HG02973 (cell line): ENCODE data around the gene DPEP3.
"Not testable (repeated sequence)": the region's sequence is repeated elsewhere in the genome, so short reads cannot be mapped to it uniquely, and the experiment has no call there.

Experiments used
- ATAC-seq: cut with Tn5 transposase; IDR thresholded peaks from one replicate; pipeline ENCODE4 v1.9.1; 2021; ENCODE audit warnings: moderate library complexity; ENCODE audit not compliant: unreplicated experiment

DPEP3 gene

GRCh38 chr16:67995423-67995822 is 15.1 kb upstream of the DPEP3 start:
- no peak for ATAC-seq

GRCh38 chr16:67994040-67994408 is 13.7 kb upstream of the DPEP3 start:
- ATAC-seq: not testable (repeated sequence)

- ATAC-seq: peak; percentile 62
Observed at GRCh38 chr16:67993207-67994039, 13.1 kb upstream of the DPEP3 start.

GRCh38 chr16:67992661-67993206 is 12.4 kb upstream of the DPEP3 start:
- ATAC-seq: no peak

- ATAC-seq: no peak
Observed at GRCh38 chr16:67990018-67990386, 9.7 kb upstream of the DPEP3 start.

- no peak for ATAC-seq
Observed at GRCh38 chr16:67989322-67990017, 9.2 kb upstream of the DPEP3 start.

GRCh38 chr16:67988675-67989074 is 8.4 kb upstream of the DPEP3 start:
- no peak for ATAC-seq

GRCh38 chr16:67987460-67988160 is 7.3 kb upstream of the DPEP3 start:
- ATAC-seq: no peak

- no peak for ATAC-seq
Observed at GRCh38 chr16:67986949-67987348, 6.7 kb upstream of the DPEP3 start.

- no peak for ATAC-seq
Observed at GRCh38 chr16:67982011-67982696, 1.9 kb upstream of the DPEP3 start.

- ATAC-seq: no peak
Observed at GRCh38 chr16:67977469-67978227, 2.7 kb downstream of the DPEP3 start.

- no peak for ATAC-seq
Observed at GRCh38 chr16:67977005-67977404, 3.3 kb downstream of the DPEP3 start.

GRCh38 chr16:67976205-67976604 is 4.1 kb downstream of the DPEP3 start:
- ATAC-seq: no peak

- ATAC-seq: no peak
Observed at GRCh38 chr16:67975321-67976105, 4.8 kb downstream of the DPEP3 start.

GRCh38 chr16:67972285-67972684 is 8.0 kb downstream of the DPEP3 start:
- ATAC-seq: not testable (repeated sequence)

GRCh38 chr16:67971111-67971510 is 9.2 kb downstream of the DPEP3 start:
- no peak for ATAC-seq

GRCh38 chr16:67969254-67970039 is 10.9 kb downstream of the DPEP3 start:
- ATAC-seq: no peak

- ATAC-seq: peak; percentile 64
Observed at GRCh38 chr16:67968400-67969253, 11.7 kb downstream of the DPEP3 start, which contains the start of gene SLC12A4. Gene SLC12A4, minus strand, starts transcription at chr16:67968637. Its CDS starts 84 bp downstream, at chr16:67968553.
